ENCODE measurements around the gene RPS16.
"Not testable (repeated sequence)": the region's sequence is repeated elsewhere in the genome, so short reads cannot be mapped to it uniquely, and the experiment has no call there.

Gene RPS16

GRCh38 chr19:39435499-39436349, at the start of gene RPS16:
Gene RPS16, minus strand, starts transcription at chr19:39435949. Its CDS starts 54 bp downstream, at chr19:39435895.
- peak; percentile 89 for DNase-seq (ENCODE audit: insufficient read length, low spot score)
- FAIRE-seq = peak; percentile 48

GRCh38 chr19:39483141-39483540, 47.4 kb upstream of the RPS16 start:
- no peak for DNase-seq (ENCODE audit: insufficient read length, low spot score)
- no peak for FAIRE-seq

- FAIRE-seq (no peak), DNase-seq (ENCODE audit: insufficient read length, low spot score) (no peak)
These were observed 45.9 kb upstream of the RPS16 start for GRCh38 chr19:39481676-39482075.

- no peak for FAIRE-seq
- DNase-seq (ENCODE audit: insufficient read length, low spot score) = no peak
These were observed 45.4 kb upstream of the RPS16 start for GRCh38 chr19:39481229-39481545.

GRCh38 chr19:39480337-39481228, 44.8 kb upstream of the RPS16 start, which contains the start of gene TIMM50:
Gene TIMM50, plus strand, starts transcription at chr19:39480838. Its CDS starts 16 bp downstream, at chr19:39480854.
- DNase-seq (ENCODE audit: insufficient read length, low spot score) = peak; percentile 93
- FAIRE-seq = peak; percentile 95

GRCh38 chr19:39479916-39480315, 44.2 kb upstream of the RPS16 start:
- FAIRE-seq (peak; percentile 51), DNase-seq (ENCODE audit: insufficient read length, low spot score) (no peak)

- DNase-seq (ENCODE audit: insufficient read length, low spot score); FAIRE-seq: not testable (repeated sequence)
These were observed 43.6 kb upstream of the RPS16 start for GRCh38 chr19:39479319-39479801.

- FAIRE-seq (peak; percentile 28), DNase-seq (ENCODE audit: insufficient read length, low spot score) (no peak)
These were observed 40.0 kb upstream of the RPS16 start for GRCh38 chr19:39475748-39476147.

- peak; percentile 47 for DNase-seq (ENCODE audit: insufficient read length, low spot score)
- FAIRE-seq = peak; percentile 86
These were observed 38.4 kb upstream of the RPS16 start for GRCh38 chr19:39474139-39474620.

GRCh38 chr19:39473443-39473960, 37.8 kb upstream of the RPS16 start:
- no peak for FAIRE-seq
- no peak for DNase-seq (ENCODE audit: insufficient read length, low spot score)

- DNase-seq (ENCODE audit: insufficient read length, low spot score) (no peak), FAIRE-seq (no peak)
These were observed 37.1 kb upstream of the RPS16 start for GRCh38 chr19:39472746-39473442.

- DNase-seq (ENCODE audit: insufficient read length, low spot score) = no peak
- FAIRE-seq = no peak
These were observed 36.2 kb upstream of the RPS16 start for GRCh38 chr19:39471756-39472536.

GRCh38 chr19:39470724-39471339, 35.1 kb upstream of the RPS16 start:
- FAIRE-seq = no peak
- no peak for DNase-seq (ENCODE audit: insufficient read length, low spot score)

- FAIRE-seq (no peak), DNase-seq (ENCODE audit: insufficient read length, low spot score) (no peak)
These were observed 33.8 kb upstream of the RPS16 start for GRCh38 chr19:39469567-39469966.

- no peak for FAIRE-seq
- DNase-seq (ENCODE audit: insufficient read length, low spot score) = no peak
These were observed 33.3 kb upstream of the RPS16 start for GRCh38 chr19:39469036-39469435.

- no peak for FAIRE-seq
These were observed 32.2 kb upstream of the RPS16 start for GRCh38 chr19:39467941-39468340.

GRCh38 chr19:39465956-39466747, 30.4 kb upstream of the RPS16 start:
- no peak for FAIRE-seq
- no peak for DNase-seq (ENCODE audit: insufficient read length, low spot score)

More at GRCh38 chr19:39467941-39468340, 32.2 kb upstream of the RPS16 start:
- DNase-seq (ENCODE audit: insufficient read length, low spot score) = no peak

- FAIRE-seq (no peak), DNase-seq (ENCODE audit: insufficient read length, low spot score) (no peak)
These were observed 27.7 kb upstream of the RPS16 start for GRCh38 chr19:39463403-39463802.
